ENCODE data around the gene GDF2.

- TF ChIP-seq, protein P1, sequence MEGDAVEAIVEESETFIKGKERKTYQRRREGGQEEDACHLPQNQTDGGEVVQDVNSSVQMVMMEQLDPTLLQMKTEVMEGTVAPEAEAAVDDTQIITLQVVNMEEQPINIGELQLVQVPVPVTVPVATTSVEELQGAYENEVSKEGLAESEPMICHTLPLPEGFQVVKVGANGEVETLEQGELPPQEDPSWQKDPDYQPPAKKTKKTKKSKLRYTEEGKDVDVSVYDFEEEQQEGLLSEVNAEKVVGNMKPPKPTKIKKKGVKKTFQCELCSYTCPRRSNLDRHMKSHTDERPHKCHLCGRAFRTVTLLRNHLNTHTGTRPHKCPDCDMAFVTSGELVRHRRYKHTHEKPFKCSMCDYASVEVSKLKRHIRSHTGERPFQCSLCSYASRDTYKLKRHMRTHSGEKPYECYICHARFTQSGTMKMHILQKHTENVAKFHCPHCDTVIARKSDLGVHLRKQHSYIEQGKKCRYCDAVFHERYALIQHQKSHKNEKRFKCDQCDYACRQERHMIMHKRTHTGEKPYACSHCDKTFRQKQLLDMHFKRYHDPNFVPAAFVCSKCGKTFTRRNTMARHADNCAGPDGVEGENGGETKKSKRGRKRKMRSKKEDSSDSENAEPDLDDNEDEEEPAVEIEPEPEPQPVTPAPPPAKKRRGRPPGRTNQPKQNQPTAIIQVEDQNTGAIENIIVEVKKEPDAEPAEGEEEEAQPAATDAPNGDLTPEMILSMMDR (conservative IDR thresholded peaks at IDR 0.05; ENCODE audit: low read depth, low read length): no peak
- TF ChIP-seq CHD1 (IDR thresholded peaks at IDR 0.05; ENCODE audit: low read depth, low read length) (no peak), POLR2A (IDR thresholded peaks at IDR 0.05; ENCODE audit: low read depth, low read length) (no peak), RCOR1 (IDR thresholded peaks at IDR 0.05; ENCODE audit: insufficient replicate concordance, low read length) (no peak), RAD21 (IDR thresholded peaks at IDR 0.05; ENCODE audit: low read length) (no peak), RFX5 (IDR thresholded peaks at IDR 0.05; ENCODE audit: low read depth, low read length) (no peak), MXI1 (IDR thresholded peaks at IDR 0.05; ENCODE audit: borderline replicate concordance, low read depth, low read length) (no peak), FOS (IDR thresholded peaks at IDR 0.05; ENCODE audit: low read depth, low read length) (no peak), CEBPB (IDR thresholded peaks at IDR 0.05; ENCODE audit: low read depth, low read length) (no peak), MAZ (IDR thresholded peaks at IDR 0.05; ENCODE audit: borderline replicate concordance, low read depth, low read length) (no peak), MAFK (IDR thresholded peaks at IDR 0.05; ENCODE audit: low read depth, low read length) (no peak), USF2 (IDR thresholded peaks at IDR 0.05; ENCODE audit: low read depth, low read length) (no peak), SMC3 (IDR thresholded peaks at IDR 0.05; ENCODE audit: low read depth, low read length) (no peak)
Observed at GRCh38 chr10:47334466-47335295, 12.4 kb downstream of the GDF2 start.
